HCT116 (cell line): Measurements from ENCODE around the gene TNKS2.

Source experiments
- CEBPB ChIP-seq: IDR thresholded peaks from 2 replicates; pipeline ENCODE4 v1.6.1; 2012; ENCODE audit warnings: low read depth
- CTCF ChIP-seq, 3 experiments: fragments of 200-600 bp in 1 of 3; sonication (generic) in 1 of 3; IDR thresholded peaks in 2 of 3; conservative IDR thresholded peaks in 1 of 3; 2 replicates each; pipeline ENCODE4 v1.5.1; 2012 to 2017; ENCODE audit warnings: low read depth in 2 of 3, low read length in 2 of 3, antibody characterized with exemption in 1 of 3, borderline replicate concordance in 1 of 3, control low read depth in 1 of 3, mild to moderate bottlenecking in 1 of 3, mixed read lengths in 1 of 3, mixed run types in 1 of 3, moderate library complexity in 1 of 3; ENCODE audit not compliant: insufficient read depth in 1 of 3
- JUND ChIP-seq: IDR thresholded peaks from 2 replicates; pipeline ENCODE4 v1.6.1; 2012
- POLR2A ChIP-seq: IDR thresholded peaks from 2 replicates; pipeline ENCODE4 v1.7.0; 2011; ENCODE audit warnings: borderline replicate concordance; ENCODE audit not compliant: insufficient read depth, insufficient read length; ENCODE audit errors: extremely low read depth
- POLR2AphosphoS5 ChIP-seq: IDR thresholded peaks from 2 replicates; pipeline ENCODE4 v1.6.1; 2011; ENCODE audit warnings: mild to moderate bottlenecking, low read depth, low read length, moderate library complexity
- ZNF274 ChIP-seq: fragments of 200-500 bp; sonication (Bioruptor generic); IDR thresholded peaks from 2 replicates; pipeline ENCODE4 v1.6.1; 2014; ENCODE audit warnings: mild to moderate bottlenecking, low read depth, low read length, inconsistent platforms

- no peak for TF ChIP-seq JUND
- TF ChIP-seq CTCF (IDR thresholded peaks at IDR 0.05 in 2 of 3, conservative IDR thresholded peaks at IDR 0.05 in 1 of 3; ENCODE audit: borderline replicate concordance in 1 of 3, insufficient read depth in 1 of 3, low read depth in 2 of 3, low read length in 2 of 3) = no peak
- TF ChIP-seq CEBPB = no peak
- TF ChIP-seq POLR2A = no peak
- TF ChIP-seq ZNF274 = no peak
- no peak for TF ChIP-seq POLR2AphosphoS5
These were observed 67.4 kb downstream of the TNKS2 start for GRCh38 chr10:91865562-91866081.
